Keratinocyte (primary cell): Measurements from ENCODE around the gene LMTK2. TPM values are rescaled to one million over a fixed set of nuclear protein-coding genes. Genes with fewer than 3 reads are reported as not detected.

Experiments
- DNase-seq: peaks from one replicate; pipeline ENCODE4 v3.0.0-alpha.2; 2011; ENCODE audit warnings: low read depth, missing footprints, low spot score
- FAIRE-seq: peaks from 2 replicates; lab custom pipeline; 2011; peaks lifted over from hg19 to GRCh38; lab: Jason Lieb, UNC
- H2AFZ ChIP-seq: 2 replicates; pipeline ENCODE4 v1.6.0; 2012; ENCODE audit warnings: low read length, control low read depth, inconsistent platforms; ENCODE audit not compliant: control insufficient read depth
- H3K27ac ChIP-seq: 2 replicates; pipeline ENCODE4 v1.5.1; 2011; ENCODE audit warnings: low read length; ENCODE audit not compliant: control insufficient read depth, insufficient read depth
- H3K27me3 ChIP-seq: 3 replicates; pipeline ENCODE4 v1.6.0; 2011; ENCODE audit warnings: low read length; ENCODE audit not compliant: control insufficient read depth, insufficient read depth; ENCODE audit errors: extremely low read depth
- H3K36me3 ChIP-seq, 2 experiments: 2 replicates in 1 of 2; 3 replicates in 1 of 2; pipeline ENCODE4 v1.5.1; 2011; ENCODE audit warnings: low read length in 2 of 2, mild to moderate bottlenecking in 1 of 2; ENCODE audit not compliant: control insufficient read depth in 2 of 2, insufficient read depth in 2 of 2; ENCODE audit errors: extremely low read depth in 1 of 2
- H3K4me1 ChIP-seq: 3 replicates; pipeline ENCODE4 v1.5.1; 2011; ENCODE audit warnings: low read length; ENCODE audit not compliant: control insufficient read depth, insufficient read depth; ENCODE audit errors: extremely low read depth
- H3K4me2 ChIP-seq: 3 replicates; pipeline ENCODE4 v1.6.0; 2011; ENCODE audit warnings: low read depth, low read length; ENCODE audit not compliant: control insufficient read depth, insufficient read depth; ENCODE audit errors: extremely low read depth
- H3K4me3 ChIP-seq, 3 experiments: fragments of 200-600 bp in 1 of 3; sonication (generic) in 1 of 3; 2 replicates in 2 of 3; 3 replicates in 1 of 3; pipeline ENCODE4 v1.5.1; 2011 to 2016; ENCODE audit warnings: low read length in 3 of 3, mild to moderate bottlenecking in 3 of 3, control low read depth in 2 of 3, inconsistent platforms in 1 of 3, low read depth in 1 of 3, mixed read lengths in 1 of 3, mixed run types in 1 of 3, moderate library complexity in 1 of 3; ENCODE audit not compliant: control insufficient read depth in 2 of 3, insufficient read depth in 2 of 3; ENCODE audit errors: extremely low read depth in 1 of 3
- H3K79me2 ChIP-seq: 2 replicates; pipeline ENCODE4 v1.6.0; 2012; ENCODE audit warnings: low read length; ENCODE audit not compliant: control insufficient read depth, insufficient read depth
- H3K9ac ChIP-seq: 3 replicates; pipeline ENCODE4 v1.6.0; 2011; ENCODE audit warnings: low read length; ENCODE audit not compliant: control insufficient read depth, insufficient read depth; ENCODE audit errors: extremely low read depth
- H3K9me1 ChIP-seq: 3 replicates; pipeline ENCODE4 v1.6.0; 2011; ENCODE audit warnings: low read length; ENCODE audit not compliant: control insufficient read depth, insufficient read depth; ENCODE audit errors: extremely low read depth
- H3K9me3 ChIP-seq: 2 replicates; pipeline ENCODE4 v1.5.1; 2012; ENCODE audit warnings: low read depth, low read length; ENCODE audit not compliant: control insufficient read depth
- H4K20me1 ChIP-seq: 3 replicates; pipeline ENCODE4 v1.6.0; 2011; ENCODE audit warnings: low read length; ENCODE audit not compliant: control insufficient read depth, insufficient read depth; ENCODE audit errors: extremely low read depth
- CTCF ChIP-seq, 3 experiments: IDR thresholded peaks in 1 of 3; conservative IDR thresholded peaks in 1 of 3; optimal IDR thresholded peaks in 1 of 3; 2 replicates in 2 of 3; 3 replicates in 1 of 3; pipeline versions ENCODE3 to v1.5.1; 2011; ENCODE audit warnings: low read length in 3 of 3, mild to moderate bottlenecking in 3 of 3, moderate library complexity in 2 of 3, control low read depth in 1 of 3, inconsistent platforms in 1 of 3; ENCODE audit not compliant: insufficient read depth in 2 of 3; ENCODE audit errors: extremely low read depth in 1 of 3
- EZH2 ChIP-seq: IDR thresholded peaks from one replicate; pipeline ENCODE4 v1.6.1; 2012; ENCODE audit warnings: inconsistent platforms, mild to moderate bottlenecking, low read length, moderate library complexity
- dilution Hi-C: fragments of 300-500 bp; cut with MboI; formaldehyde crosslinking; loops from one replicate; pipeline ENCODE4 v1.7.0; 2020; ENCODE audit warnings: low sequenced_read_pairs; ENCODE audit not compliant: extremely low pct_ligation_motif_present
- polyA plus RNA-seq, 5 experiments: library from polyadenylated mRNA; depleted of rRNA in 3 of 5; stranded (reverse) in 3 of 5; stranded (forward) in 1 of 5; unstranded in 1 of 5; fragments of >200 nt; gene quantifications; 1 replicate in 1 of 5; 2 replicates in 3 of 5; 3 replicates in 1 of 5; pipeline versions ENCODE4 v1.2.1 to v1.2.3, GENCODE V29; 2011 to 2012; ENCODE audit warnings: missing spikeins in 2 of 5, low read depth in 1 of 5, low replicate concordance in 1 of 5

The LMTK2 gene
- polyA plus RNA-seq, 1 donor (not counting 4 experiments of a cell fraction or from before 2014, with no cell fraction given): 6.6 TPM

- H3K4me2 ChIP-seq: peak overlapping the region; percentile 39
- no peak overlapping the region for H3K27ac ChIP-seq
- no peaks in the 10 kb centered on the region for H3K9me3 ChIP-seq
- no peaks in the 10 kb centered on the region for H3K27me3 ChIP-seq
- H3K9me1 ChIP-seq: no peaks in the 10 kb centered on the region
- H4K20me1 ChIP-seq: no peaks in the 10 kb centered on the region
- no peaks in the 10 kb centered on the region for H3K79me2 ChIP-seq
- FAIRE-seq: peak; percentile 68
- H3K9ac ChIP-seq: no peak overlapping the region
- no peak overlapping the region for H2AFZ ChIP-seq
- TF ChIP-seq CTCF (optimal IDR thresholded peaks at IDR 0.05 in 1 of 3, IDR thresholded peaks at IDR 0.05 in 1 of 3, conservative IDR thresholded peaks at IDR 0.05 in 1 of 3; ENCODE audit: extremely low read depth in 1 of 3, insufficient read depth in 2 of 3, low read length in 3 of 3): no peak
- no peak for TF ChIP-seq EZH2
- no peak overlapping the region for H3K4me3 ChIP-seq
- dilution Hi-C loops: no loop called here
- H3K36me3 ChIP-seq: peaks cover 3 to 11% of the 10 kb centered on the region in 2 experiments
- no peak for DNase-seq
- H3K4me1 ChIP-seq: peaks cover 16% of the 10 kb centered on the region
Measured at GRCh38 chr7:98178762-98179490, 72.3 kb downstream of the LMTK2 start.

GRCh38 chr7:98180751-98181150 is 74.1 kb downstream of the LMTK2 start:
- FAIRE-seq (no peak), DNase-seq (no peak)
- Histone ChIP-seq H3K9me3 (no peaks in the 10 kb centered on the region), H3K4me2 (no peak overlapping the region), H3K79me2 (no peaks in the 10 kb centered on the region), H3K27ac (no peak overlapping the region), H3K27me3 (no peaks in the 10 kb centered on the region), H3K4me1 (peaks cover 16% of the 10 kb centered on the region), H3K4me3 (no peak overlapping the region), H3K36me3 (peaks cover 1 to 3% of the 10 kb centered on the region in 2 experiments), H3K9ac (no peak overlapping the region), H2AFZ (no peak overlapping the region), H3K9me1 (no peaks in the 10 kb centered on the region), H4K20me1 (no peaks in the 10 kb centered on the region)
- dilution Hi-C loops: no loop called here
- TF ChIP-seq EZH2 (no peak), CTCF (optimal IDR thresholded peaks at IDR 0.05 in 1 of 3, IDR thresholded peaks at IDR 0.05 in 1 of 3, conservative IDR thresholded peaks at IDR 0.05 in 1 of 3; ENCODE audit: extremely low read depth in 1 of 3, insufficient read depth in 2 of 3, low read length in 3 of 3) (no peak)
